Ovary (tissue), 9 donors: ENCODE data around the gene ICE2. TPM values are rescaled to one million over a fixed set of nuclear protein-coding genes. Genes with fewer than 3 reads are reported as not detected.

Experiments
- DNase-seq, 5 donors: peaks; one replicate each; pipeline ENCODE4 v3.0.0-alpha.2; 2019 to 2020
- H3K27ac ChIP-seq, 2 donors: fragments of 200-600 bp; one replicate each; pipeline versions ENCODE4 v1.5.1 to v1.8.0; 2019 to 2022
- H3K27me3 ChIP-seq: fragments of 200-600 bp; one replicate; pipeline ENCODE4 v1.8.0; 2022
- H3K36me3 ChIP-seq: fragments of 200-600 bp; sonication (generic); one replicate; pipeline ENCODE4 v1.5.1; 2019
- H3K4me1 ChIP-seq: one replicate; pipeline ENCODE4 v1.8.1; 2013; ENCODE audit warnings: mild to moderate bottlenecking, moderate library complexity; ENCODE audit not compliant: insufficient read depth
- H3K4me3 ChIP-seq: fragments of 200-600 bp; sonication (generic); one replicate; pipeline ENCODE4 v1.5.1; 2017
- H3K9me3 ChIP-seq, 2 donors: fragments of 200-600 bp in 1 of 2; sonication (generic) in 1 of 2; one replicate each; pipeline versions ENCODE4 v1.5.1 to v1.8.1; 2013 to 2019; ENCODE audit warnings: mild to moderate bottlenecking in 1 of 2, moderate library complexity in 1 of 2
- CTCF ChIP-seq, 3 donors: fragments of 450-650 bp in 2 of 3; fragments of 200-600 bp in 1 of 3; IDR thresholded peaks; one replicate each; pipeline versions ENCODE4 v1.5.1 to v1.8.0; 2016 to 2022; ENCODE audit warnings: antibody characterized with exemption in 3 of 3, mild to moderate bottlenecking in 1 of 3
- EP300 ChIP-seq: sonication (generic); formaldehyde crosslinking; IDR thresholded peaks from one replicate; pipeline ENCODE4 v1.6.1; 2017; ENCODE audit warnings: antibody characterized with exemption
- POLR2A ChIP-seq: fragments of 450-650 bp; IDR thresholded peaks from one replicate; pipeline ENCODE4 v1.6.1; 2017; ENCODE audit warnings: antibody characterized with exemption, mild to moderate bottlenecking, moderate library complexity
- WGBS, 3 donors: extraction: QIAGEN DNeasy Blood & Tissue Kit in 1 of 3; methylation state at CpG; one replicate each; pipeline versions ENCODE4 v1.1.5 to v1.1.7; 2013 to 2017; 5-methylcytosine and 5-hydroxymethylcytosine counted together
- intact Hi-C, 4 donors: fragments of 100-400 bp; cut with DNase I; formaldehyde crosslinking; loops; one replicate each; pipeline versions ENCODE4 v1.11.0 to v1.15.1; 2022 to 2023
- polyA plus RNA-seq, 2 donors: library from polyadenylated mRNA; stranded (reverse); fragments of 200-250 nt in 1 of 2; fragments of 350-450 nt in 1 of 2; fragmentation: Illumina TruSeq in 1 of 2; extraction: RNeasy Lipid Tissue Mini Kit (QIAGEN cat#74804) in 1 of 2; gene quantifications; one replicate each; pipeline ENCODE4 v1.2.3, GENCODE V29; 2013 to 2014
- total RNA-seq, 7 donors: library from RNA; depleted of rRNA in 2 of 7; stranded (reverse); fragments of >200 nt in 2 of 7; fragmentation: NEBNext Ultra II Directional in 3 of 7; extraction: Animal tissue kit (Norgen Biotek cat#: 25700) in 3 of 7; gene quantifications; one replicate each; pipeline versions ENCODE4 v1.1.0 to v1.2.4, GENCODE V29; 2016 to 2023
- donor health status: DM: no; HTN: no; CAD: no; lungs with moderate emphysema.
- donor health status: DM: no; HTN: no; CAD: no.
- donor health status: Bipolar disorder and iron deficiency.
- donor health status: DM: yes; HTN: yes; CAD: no.
- donor health status: DM: no; HTN: no; CAD: no.
- donor health status: DM: yes; HTN: yes; CAD: no.

The ICE2 gene
- total and polyA plus RNA-seq, 9 donors: 16.4 to 72.0 (median 53.0) TPM

GRCh38 chr15:60399931-60400330 is 79.0 kb downstream of the ICE2 start:
- intact Hi-C loops: no loop called here
- Histone ChIP-seq H3K4me3 (no peak overlapping the region), H3K27ac (no peak overlapping the region), H3K36me3 (no peaks in the 10 kb centered on the region), H3K4me1 (peaks cover 1% of the 10 kb centered on the region), H3K9me3 (no peaks in the 10 kb centered on the region), H3K27me3 (no peaks in the 10 kb centered on the region)
- no peak for DNase-seq
- TF ChIP-seq CTCF (IDR thresholded peaks at IDR 0.05): no peak
- no peak for TF ChIP-seq POLR2A
- TF ChIP-seq EP300: no peak
- 19 to 26% (median 25%) methylated on average over 1 of the region's 1 CpG for WGBS, 3 donors

GRCh38 chr15:60399246-60399915 is 79.6 kb downstream of the ICE2 start:
- intact Hi-C loops: no loop called here
- H3K27me3 ChIP-seq: no peaks in the 10 kb centered on the region
- no peak overlapping the region for H3K4me3 ChIP-seq
- peaks cover 2% of the 10 kb centered on the region for H3K4me1 ChIP-seq
- 22 to 32% (median 30%) methylated on average over 21 of the region's 21 CpGs for WGBS, 3 donors
- DNase-seq: peak in 3 of 5 donors; percentile 44 to 55 (median 45)
- no peaks in the 10 kb centered on the region for H3K36me3 ChIP-seq
- H3K27ac ChIP-seq: peak overlapping the region in 1 of 2 donors; percentile 40
- H3K9me3 ChIP-seq: no peaks in the 10 kb centered on the region
- TF ChIP-seq CTCF (IDR thresholded peaks at IDR 0.05): no peak
- no peak for TF ChIP-seq POLR2A
- TF ChIP-seq EP300: no peak

GRCh38 chr15:60397772-60398445 is 81.0 kb downstream of the ICE2 start, which contains the start of gene ANXA2:
Gene ANXA2, minus strand, starts transcription at chr15:60397986. Its CDS starts 11,911 bp downstream, at chr15:60386075.
- 0 to 1% (median 0%) methylated on average over 41 to 53 of the region's 53 CpGs for WGBS, 3 donors
- intact Hi-C loops: no loop called here
- Histone ChIP-seq H3K27ac (peak within 1 kb of the TSS; percentile 86 to 94), H3K9me3 (no peaks in the 10 kb centered on the region), H3K36me3 (no peaks in the 10 kb centered on the region), H3K4me1 (peaks cover 10% of the 10 kb centered on the region), H3K4me3 (peak within 1 kb of the TSS; percentile 94), H3K27me3 (no peaks in the 10 kb centered on the region)
- TF ChIP-seq POLR2A (peak; percentile 71), CTCF (IDR thresholded peaks at IDR 0.05) (no peak), EP300 (no peak)
- peak; percentile 83 to 88 (median 86) for DNase-seq

GRCh38 chr15:60396958-60397771 is 81.8 kb downstream of the ICE2 start:
- H3K27ac ChIP-seq: peak overlapping the region; percentile 86 to 94
- peaks cover 12% of the 10 kb centered on the region for H3K4me1 ChIP-seq
- intact Hi-C loops: no loop called here
- 1 to 2% (median 2%) methylated on average over 21 to 37 of the region's 37 CpGs for WGBS, 3 donors
- TF ChIP-seq POLR2A: peak; percentile 19
- no peak for TF ChIP-seq EP300
- peak; percentile 40 to 71 (median 61) for DNase-seq
- H3K9me3 ChIP-seq: no peaks in the 10 kb centered on the region
- no peaks in the 10 kb centered on the region for H3K36me3 ChIP-seq
- no peaks in the 10 kb centered on the region for H3K27me3 ChIP-seq
- peak overlapping the region; percentile 94 for H3K4me3 ChIP-seq
